Coronary artery (tissue), 2 donors: ENCODE data around the gene ZBTB7A.

Experiments
- DNase-seq: peaks from one replicate; pipeline ENCODE4 v3.0.0-alpha.2; 2017; ENCODE audit warnings: low spot score
- H3K27ac ChIP-seq, 2 donors: fragments of 200-600 bp; sonication (generic); one replicate each; pipeline ENCODE4 v1.5.1; 2016 to 2019
- H3K4me3 ChIP-seq: fragments of 200-600 bp; sonication (generic); 2 replicates; pipeline ENCODE4 v1.5.1; 2016; ENCODE audit warnings: mild to moderate bottlenecking, moderate library complexity
- TF ChIP-seq, protein P1 (sequence below): fragments of 200-600 bp; sonication (generic); IDR thresholded peaks from one replicate; pipeline ENCODE4 v1.5.1; 2019; ENCODE audit warnings: antibody characterized with exemption

ZBTB7A gene

GRCh38 chr19:4030981-4031380 is 35.7 kb downstream of the ZBTB7A start:
- Histone ChIP-seq H3K4me3 (no peak overlapping the region), H3K27ac (no peak overlapping the region)
- TF ChIP-seq, protein P1, sequence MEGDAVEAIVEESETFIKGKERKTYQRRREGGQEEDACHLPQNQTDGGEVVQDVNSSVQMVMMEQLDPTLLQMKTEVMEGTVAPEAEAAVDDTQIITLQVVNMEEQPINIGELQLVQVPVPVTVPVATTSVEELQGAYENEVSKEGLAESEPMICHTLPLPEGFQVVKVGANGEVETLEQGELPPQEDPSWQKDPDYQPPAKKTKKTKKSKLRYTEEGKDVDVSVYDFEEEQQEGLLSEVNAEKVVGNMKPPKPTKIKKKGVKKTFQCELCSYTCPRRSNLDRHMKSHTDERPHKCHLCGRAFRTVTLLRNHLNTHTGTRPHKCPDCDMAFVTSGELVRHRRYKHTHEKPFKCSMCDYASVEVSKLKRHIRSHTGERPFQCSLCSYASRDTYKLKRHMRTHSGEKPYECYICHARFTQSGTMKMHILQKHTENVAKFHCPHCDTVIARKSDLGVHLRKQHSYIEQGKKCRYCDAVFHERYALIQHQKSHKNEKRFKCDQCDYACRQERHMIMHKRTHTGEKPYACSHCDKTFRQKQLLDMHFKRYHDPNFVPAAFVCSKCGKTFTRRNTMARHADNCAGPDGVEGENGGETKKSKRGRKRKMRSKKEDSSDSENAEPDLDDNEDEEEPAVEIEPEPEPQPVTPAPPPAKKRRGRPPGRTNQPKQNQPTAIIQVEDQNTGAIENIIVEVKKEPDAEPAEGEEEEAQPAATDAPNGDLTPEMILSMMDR = no peak
- no peak for DNase-seq

DNA sequence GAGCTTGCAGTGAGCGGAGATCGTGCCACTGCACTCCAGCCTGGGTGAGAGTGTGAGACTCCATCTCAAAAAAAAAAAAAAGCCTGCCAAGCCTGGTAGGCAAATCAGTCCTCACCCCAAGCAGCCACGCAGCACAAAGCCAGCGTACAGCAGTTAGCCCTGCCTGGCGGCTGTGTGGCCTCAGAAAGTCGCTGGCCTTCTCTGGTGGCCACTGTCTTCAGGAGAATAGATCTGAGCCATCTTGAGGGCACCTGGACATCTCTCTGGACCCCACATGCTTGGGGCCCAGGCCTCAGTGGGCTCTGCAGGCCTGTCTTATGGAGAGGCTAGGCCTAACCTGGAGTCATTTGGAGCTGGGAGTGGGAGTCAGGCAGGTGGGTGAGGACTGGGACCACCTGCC is 36.1 kb downstream of the ZBTB7A start:
- no peak for DNase-seq
- H3K4me3 ChIP-seq = no peak overlapping the region
- TF ChIP-seq, protein P1 = no peak
- no peak overlapping the region for H3K27ac ChIP-seq

DNA sequence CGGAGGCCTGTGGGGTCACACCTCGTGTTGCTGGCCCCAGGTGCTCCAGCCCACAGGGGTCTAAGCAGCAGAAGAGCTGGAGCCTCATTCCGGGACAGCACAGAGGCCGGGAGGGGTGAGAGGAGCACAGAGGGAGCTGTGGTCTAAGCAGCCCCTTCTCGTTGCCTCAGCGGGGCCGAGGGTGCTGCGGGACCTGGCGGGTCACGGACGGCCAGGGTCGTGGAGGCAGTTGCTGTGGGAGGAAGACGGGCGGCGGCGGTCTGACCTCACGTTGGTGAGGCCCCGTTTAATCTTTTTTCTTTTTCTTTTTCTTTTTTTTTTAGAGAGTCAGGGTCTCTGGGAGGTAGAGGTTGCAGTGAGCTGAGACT is 37.5 kb downstream of the ZBTB7A start:
- Histone ChIP-seq H3K4me3 (no peak overlapping the region), H3K27ac (no peak overlapping the region)
- no peak for DNase-seq
- TF ChIP-seq, protein P1 = no peak

DNA sequence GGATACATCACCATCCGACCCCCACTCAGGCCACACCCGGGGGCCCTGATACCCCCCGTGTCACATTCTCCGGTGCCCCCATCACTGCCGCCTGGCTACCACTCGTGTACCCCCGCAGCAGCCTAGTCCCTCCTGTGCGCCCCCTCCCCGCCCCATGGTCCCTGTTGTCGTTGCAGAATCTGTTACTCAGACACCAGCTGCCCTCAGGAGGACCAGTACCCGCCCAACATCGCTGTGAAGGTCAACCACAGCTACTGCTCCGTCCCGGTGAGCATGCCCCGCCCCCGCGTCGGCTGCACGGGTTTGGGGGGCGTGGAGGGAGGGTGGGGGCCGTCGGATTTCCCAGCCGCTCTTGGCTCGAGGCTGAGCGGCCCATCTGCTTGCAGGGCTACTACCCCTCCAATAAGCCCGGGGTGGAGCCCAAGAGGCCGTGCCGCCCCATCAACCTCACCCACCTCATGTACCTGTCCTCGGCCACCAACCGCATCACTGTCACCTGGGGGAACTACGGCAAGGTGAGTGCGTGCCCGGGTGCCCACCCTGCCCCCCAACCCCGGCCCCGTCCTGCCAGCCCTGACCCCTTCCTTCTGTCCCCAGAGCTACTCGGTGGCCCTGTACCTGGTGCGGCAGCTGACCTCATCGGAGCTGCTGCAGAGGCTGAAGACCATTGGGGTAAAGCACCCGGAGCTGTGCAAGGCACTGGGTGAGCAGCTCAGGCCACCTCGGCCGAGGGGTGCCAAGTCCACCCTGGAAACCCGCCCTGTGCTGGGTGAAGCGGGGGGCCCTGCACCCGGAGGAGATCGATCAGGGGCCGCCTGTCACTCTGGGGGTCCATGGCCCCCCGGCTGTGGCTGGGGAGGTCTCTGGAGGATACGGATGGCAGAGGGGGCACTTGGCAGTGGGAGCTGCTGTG is 38.1 kb downstream of the ZBTB7A start:
- H3K4me3 ChIP-seq = no peak overlapping the region
- no peak for DNase-seq
- TF ChIP-seq, protein P1 = no peak
- no peak overlapping the region for H3K27ac ChIP-seq

- no peak overlapping the region for H3K4me3 ChIP-seq
- no peak for DNase-seq
- TF ChIP-seq, protein P1 = no peak
- no peak overlapping the region for H3K27ac ChIP-seq
These were observed 39.6 kb downstream of the ZBTB7A start for GRCh38 chr19:4027146-4027545.

DNA sequence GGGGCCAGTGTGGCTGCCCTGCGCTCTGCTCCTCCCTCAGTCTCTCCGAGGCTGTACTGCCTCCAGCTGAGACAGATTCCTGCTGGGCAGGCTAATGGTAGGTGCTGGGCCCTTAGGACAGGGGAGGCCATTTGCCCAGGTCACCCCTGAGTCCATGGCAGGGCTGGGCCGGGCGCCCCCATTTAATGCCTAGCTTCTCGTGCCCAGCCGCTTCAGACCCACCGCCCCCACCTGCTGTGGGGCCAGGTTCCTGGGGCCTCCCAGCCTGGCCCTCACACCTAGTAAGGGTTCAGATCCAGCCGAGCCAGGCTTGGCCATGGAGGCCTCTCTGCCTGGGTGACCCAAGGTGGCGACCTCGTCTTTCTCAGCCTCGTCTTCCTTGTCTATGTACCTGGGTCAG is 41.4 kb downstream of the ZBTB7A start:
- Histone ChIP-seq H3K27ac (no peak overlapping the region), H3K4me3 (no peak overlapping the region)
- no peak for DNase-seq
- TF ChIP-seq, protein P1 = no peak
